ENCODE measurements around the gene SH3GL1. TPM values are rescaled to one million over a fixed set of nuclear protein-coding genes. Genes with fewer than 3 reads are reported as not detected.

SH3GL1 gene
- total and polyA plus RNA-seq, 9 of the 15 experiments (the other 6 are each of a cell fraction or from before 2014, with no cell fraction given): 1.7 to 75.3 (median 25.7) TPM

GRCh38 chr19:4434391-4434790 lies 34.0 kb upstream of the SH3GL1 start (continued):
- TF ChIP-seq PKNOX1 (IDR thresholded peaks at IDR 0.05) (no peak), MCM3 (IDR thresholded peaks at IDR 0.05) (no peak), ZBTB7A (IDR thresholded peaks at IDR 0.05; ENCODE audit: borderline replicate concordance, control insufficient read depth, low read depth, low read length) (no peak), ZNF239 (CRISPR knock-in tag; IDR thresholded peaks at IDR 0.05) (no peak), TAF9B (IDR thresholded peaks at IDR 0.05; ENCODE audit: partially characterized antibody) (no peak), RFX7 (CRISPR knock-in tag; IDR thresholded peaks at IDR 0.05) (no peak), MCM7 (IDR thresholded peaks at IDR 0.05) (no peak), E2F4 (CRISPR knock-in tag; IDR thresholded peaks at IDR 0.05; ENCODE audit: low read depth) (no peak), TOE1 (IDR thresholded peaks at IDR 0.05; ENCODE audit: borderline replicate concordance) (no peak), TOE1 (CRISPR knock-in tag; IDR thresholded peaks at IDR 0.05; ENCODE audit: borderline replicate concordance, low read depth) (no peak), CREB5 (CRISPR knock-in tag; IDR thresholded peaks at IDR 0.05) (no peak)
- TF ChIP-seq, protein P1, sequence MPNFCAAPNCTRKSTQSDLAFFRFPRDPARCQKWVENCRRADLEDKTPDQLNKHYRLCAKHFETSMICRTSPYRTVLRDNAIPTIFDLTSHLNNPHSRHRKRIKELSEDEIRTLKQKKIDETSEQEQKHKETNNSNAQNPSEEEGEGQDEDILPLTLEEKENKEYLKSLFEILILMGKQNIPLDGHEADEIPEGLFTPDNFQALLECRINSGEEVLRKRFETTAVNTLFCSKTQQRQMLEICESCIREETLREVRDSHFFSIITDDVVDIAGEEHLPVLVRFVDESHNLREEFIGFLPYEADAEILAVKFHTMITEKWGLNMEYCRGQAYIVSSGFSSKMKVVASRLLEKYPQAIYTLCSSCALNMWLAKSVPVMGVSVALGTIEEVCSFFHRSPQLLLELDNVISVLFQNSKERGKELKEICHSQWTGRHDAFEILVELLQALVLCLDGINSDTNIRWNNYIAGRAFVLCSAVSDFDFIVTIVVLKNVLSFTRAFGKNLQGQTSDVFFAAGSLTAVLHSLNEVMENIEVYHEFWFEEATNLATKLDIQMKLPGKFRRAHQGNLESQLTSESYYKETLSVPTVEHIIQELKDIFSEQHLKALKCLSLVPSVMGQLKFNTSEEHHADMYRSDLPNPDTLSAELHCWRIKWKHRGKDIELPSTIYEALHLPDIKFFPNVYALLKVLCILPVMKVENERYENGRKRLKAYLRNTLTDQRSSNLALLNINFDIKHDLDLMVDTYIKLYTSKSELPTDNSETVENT (CRISPR knock-in tag; IDR thresholded peaks at IDR 0.05): no peak

Data from K562 (cell line).